Tibial nerve (tissue), 4 donors: ENCODE results near the gene ANKRD62. TPM values are rescaled to one million over a fixed set of nuclear protein-coding genes. Genes with fewer than 3 reads are reported as not detected.
"Not testable (repeated sequence)": the region's sequence is repeated elsewhere in the genome, so short reads cannot be mapped to it uniquely, and the experiment has no call there.

Experiments used
- DNase-seq, 2 donors: peaks; one replicate each; pipeline ENCODE4 v3.0.0-alpha.2; 2019; ENCODE audit warnings: low spot score in 2 of 2
- H3K27ac ChIP-seq, 4 donors: fragments of 200-600 bp; sonication (generic) in 3 of 4; one replicate each; pipeline ENCODE4 v1.5.1; 2017 to 2019; ENCODE audit warnings: mild to moderate bottlenecking in 1 of 4
- H3K27me3 ChIP-seq, 2 donors: fragments of 200-600 bp; sonication (generic) in 1 of 2; one replicate each; pipeline versions ENCODE4 v1.5.1 to v1.6.0; 2017 to 2019
- H3K36me3 ChIP-seq, 3 donors: fragments of 200-600 bp; sonication (generic); one replicate each; pipeline ENCODE4 v1.5.1; 2018 to 2019
- H3K4me1 ChIP-seq, 4 donors: fragments of 200-600 bp; sonication (generic) in 3 of 4; one replicate each; pipeline ENCODE4 v1.5.1; 2017 to 2019
- H3K4me3 ChIP-seq, 4 donors: fragments of 200-600 bp; sonication (generic) in 3 of 4; one replicate each; pipeline ENCODE4 v1.5.1; 2017 to 2019; ENCODE audit warnings: mild to moderate bottlenecking in 1 of 4, moderate library complexity in 1 of 4
- H3K9me3 ChIP-seq, 4 donors: fragments of 200-600 bp; sonication (generic) in 3 of 4; one replicate each; pipeline ENCODE4 v1.5.1; 2017 to 2019
- CTCF ChIP-seq, 5 experiments: fragments of 200-600 bp in 3 of 5; fragments of 450-650 bp in 2 of 5; sonication (generic) in 3 of 5; IDR thresholded peaks; one replicate each; pipeline ENCODE4 v1.5.1; 2016 to 2019; ENCODE audit warnings: antibody characterized with exemption in 5 of 5, mild to moderate bottlenecking in 3 of 5, moderate library complexity in 2 of 5
- EP300 ChIP-seq, 2 donors: sonication (generic); formaldehyde crosslinking; IDR thresholded peaks; one replicate each; pipeline ENCODE4 v1.6.1; 2017; ENCODE audit warnings: antibody characterized with exemption in 2 of 2, mild to moderate bottlenecking in 1 of 2
- POLR2A ChIP-seq, 2 donors: fragments of 450-650 bp; IDR thresholded peaks; one replicate each; pipeline ENCODE4 v1.6.1; 2017; ENCODE audit warnings: antibody characterized with exemption in 2 of 2, mild to moderate bottlenecking in 2 of 2, moderate library complexity in 2 of 2
- WGBS, 2 donors: methylation state at CpG; one replicate each; pipeline ENCODE4 v1.1.5; 2018; 5-methylcytosine and 5-hydroxymethylcytosine counted together
- total RNA-seq, 4 donors: library from RNA; depleted of rRNA; stranded (reverse); fragments of >200 nt; gene quantifications; one replicate each; pipeline ENCODE4 v1.1.0, GENCODE V29; 2016

The ANKRD62 gene
- total RNA-seq, 4 donors from 2014 or later = not detected

GRCh38 chr18:12066910-12067511 lies 26.6 kb upstream of the ANKRD62 start:
- 95 to 96% methylated on average over 36 to 40 of the region's 47 CpGs for WGBS, 2 donors
- Histone ChIP-seq H3K27ac (no peak overlapping the region), H3K9me3 (no peaks in the 10 kb centered on the region), H3K4me3 (no peak overlapping the region), H3K27me3 (no peaks in the 10 kb centered on the region), H3K4me1 (no peaks in the 10 kb centered on the region), H3K36me3 (no peaks in the 10 kb centered on the region)
- no peak for DNase-seq
- TF ChIP-seq CTCF (IDR thresholded peaks at IDR 0.05) (no peak), EP300 (IDR thresholded peaks at IDR 0.05) (no peak)

- 97% methylated on average over 26 of the region's 26 CpGs; no CpG with 5 or more reads in 1 of the 2 donors for WGBS, 2 donors
- no peak for DNase-seq
- no peaks in the 10 kb centered on the region for H3K4me1 ChIP-seq
- no peaks in the 10 kb centered on the region for H3K9me3 ChIP-seq
- H3K4me3 ChIP-seq = no peak overlapping the region
- H3K27me3 ChIP-seq = no peaks in the 10 kb centered on the region
- no peaks in the 10 kb centered on the region for H3K36me3 ChIP-seq
- TF ChIP-seq CTCF (IDR thresholded peaks at IDR 0.05) (no peak), EP300 (IDR thresholded peaks at IDR 0.05) (no peak), POLR2A (IDR thresholded peaks at IDR 0.05) (no peak)
- no peak overlapping the region for H3K27ac ChIP-seq
Observed at GRCh38 chr18:12067671-12068070, 26.0 kb upstream of the ANKRD62 start.

- not testable (repeated sequence) for H3K4me1 ChIP-seq, H3K9me3 ChIP-seq, H3K27me3 ChIP-seq, H3K36me3 ChIP-seq, H3K4me3 ChIP-seq, DNase-seq, H3K27ac ChIP-seq
- WGBS, 2 donors = 86 to 87% methylated on average over 43 to 44 of the region's 44 CpGs
Observed at GRCh38 chr18:12068316-12068949, 25.2 kb upstream of the ANKRD62 start.

- Histone ChIP-seq H3K4me3 (no peak overlapping the region), H3K9me3 (no peaks in the 10 kb centered on the region), H3K36me3 (no peaks in the 10 kb centered on the region), H3K27ac (no peak overlapping the region), H3K4me1 (no peaks in the 10 kb centered on the region), H3K27me3 (no peaks in the 10 kb centered on the region)
- DNase-seq = no peak
- 58 to 74% methylated on average over 3 of the region's 3 CpGs for WGBS, 2 donors
- TF ChIP-seq POLR2A (IDR thresholded peaks at IDR 0.05) = no peak
Observed at GRCh38 chr18:12068950-12069320, 24.7 kb upstream of the ANKRD62 start.

- not testable (repeated sequence) for DNase-seq, H3K4me1 ChIP-seq, H3K27ac ChIP-seq, H3K27me3 ChIP-seq, H3K9me3 ChIP-seq, H3K4me3 ChIP-seq, H3K36me3 ChIP-seq
- WGBS, 2 donors = 50 to 64% methylated on average over 1 of the region's 1 CpG
Observed at GRCh38 chr18:12071066-12071465, 22.6 kb upstream of the ANKRD62 start.

DNA sequence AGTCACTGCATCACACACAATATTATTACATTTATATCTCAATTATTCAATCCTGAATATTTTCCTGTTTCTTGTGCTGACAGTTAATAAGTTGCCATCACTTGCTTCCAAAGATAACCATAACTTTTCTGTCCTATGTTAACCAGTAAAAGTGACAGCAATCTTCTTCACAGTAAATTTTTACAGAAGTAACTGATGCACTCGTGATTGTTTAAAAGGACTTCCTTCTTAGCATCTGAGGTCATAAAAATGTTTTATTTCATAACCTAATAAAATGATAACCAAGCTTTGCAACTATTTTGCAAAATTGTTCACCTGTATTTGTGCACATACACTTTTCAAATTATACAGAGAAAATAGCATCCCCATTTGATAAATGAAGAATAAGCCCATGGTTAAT lies 20.6 kb upstream of the ANKRD62 start:
- no peak for DNase-seq
- Histone ChIP-seq H3K27ac (no peak overlapping the region), H3K4me1 (no peaks in the 10 kb centered on the region), H3K27me3 (no peaks in the 10 kb centered on the region), H3K36me3 (no peaks in the 10 kb centered on the region), H3K4me3 (no peak overlapping the region), H3K9me3 (no peaks in the 10 kb centered on the region)
- 69 to 70% methylated on average over 1 of the region's 1 CpG for WGBS, 2 donors
- no peak for TF ChIP-seq POLR2A (IDR thresholded peaks at IDR 0.05)
- TF ChIP-seq EP300 (IDR thresholded peaks at IDR 0.05) = no peak
- no peak for TF ChIP-seq CTCF (IDR thresholded peaks at IDR 0.05)

DNA sequence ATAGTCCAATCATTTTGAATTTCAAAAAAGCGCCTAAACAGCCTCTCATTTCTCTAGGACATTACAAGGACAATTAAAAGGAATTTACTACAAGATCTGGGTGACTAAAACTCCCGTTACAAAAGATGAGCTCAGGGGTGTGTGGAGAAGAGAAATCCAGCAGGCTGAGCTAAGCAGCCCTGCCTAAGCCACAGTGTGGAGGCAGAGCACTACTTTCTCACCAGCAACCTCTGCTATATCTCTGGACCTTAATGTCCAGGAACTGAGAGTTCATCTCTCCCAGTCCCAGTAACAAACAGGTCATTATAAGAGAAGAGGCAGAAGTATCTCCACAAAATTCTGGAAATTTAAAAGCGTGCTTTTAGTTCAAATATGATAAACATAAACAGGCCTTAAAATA lies 18.9 kb upstream of the ANKRD62 start:
- WGBS, 2 donors = 72 to 75% methylated on average over 3 of the region's 3 CpGs
- H3K36me3 ChIP-seq = no peaks in the 10 kb centered on the region
- DNase-seq = no peak
- H3K9me3 ChIP-seq = no peaks in the 10 kb centered on the region
- H3K27ac ChIP-seq = no peak overlapping the region
- H3K4me1 ChIP-seq = peaks cover 0 to 5% (median 0%) of the 10 kb centered on the region in 4 donors
- no peak overlapping the region for H3K4me3 ChIP-seq
- TF ChIP-seq EP300 (IDR thresholded peaks at IDR 0.05) (no peak), POLR2A (IDR thresholded peaks at IDR 0.05) (no peak), CTCF (IDR thresholded peaks at IDR 0.05) (no peak)
- no peaks in the 10 kb centered on the region for H3K27me3 ChIP-seq
